ENCODE data around the gene RND1.
"Not testable (repeated sequence)": the region's sequence is repeated elsewhere in the genome, so short reads cannot be mapped to it uniquely, and the experiment has no call there.

The RND1 gene

DNA sequence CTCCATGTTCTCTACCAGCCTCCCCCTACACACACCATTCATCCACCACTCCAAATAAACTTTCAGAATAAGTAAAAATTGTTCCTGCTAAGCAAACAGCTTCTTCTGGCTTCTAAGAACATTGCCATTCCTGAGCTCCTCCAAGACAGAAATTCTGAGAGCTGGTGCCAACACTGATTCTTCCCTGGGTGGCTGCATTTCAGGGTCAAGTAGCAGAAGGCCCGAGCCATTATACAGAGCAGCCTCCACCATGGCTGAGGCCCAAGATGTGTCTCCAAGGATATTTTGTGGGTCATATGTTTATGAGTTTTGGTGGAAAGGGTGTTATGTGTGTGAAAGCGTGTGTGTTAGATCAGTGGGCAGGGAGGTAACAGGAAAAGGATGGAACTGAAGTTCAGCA lies 3.5 kb upstream of the RND1 start:
- in situ Hi-C loops (cut with MboI; ENCODE audit: low sequenced_read_pairs): no loop called here

DNA sequence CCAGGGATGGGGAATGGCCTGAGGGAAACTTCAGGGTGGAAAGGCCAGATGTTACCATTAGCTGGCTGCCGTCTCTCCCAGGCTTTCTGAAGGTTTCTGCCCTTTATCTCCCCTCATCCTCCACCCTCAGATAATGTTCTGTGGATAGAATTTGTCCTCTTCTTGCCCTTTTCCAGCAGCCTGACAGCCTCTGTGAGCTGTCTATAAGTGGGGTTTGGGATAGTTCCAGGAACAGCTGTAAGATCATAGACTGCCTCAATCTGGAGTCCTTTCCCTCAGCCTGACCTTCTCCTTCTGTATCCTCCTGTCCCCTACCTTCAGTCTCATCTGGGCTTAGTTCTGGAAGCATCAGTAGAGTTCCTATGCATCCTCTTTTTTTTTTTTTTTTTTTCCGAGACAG lies 2.8 kb upstream of the RND1 start:
- in situ Hi-C loops (cut with MboI; ENCODE audit: low sequenced_read_pairs): no loop called here

DNA sequence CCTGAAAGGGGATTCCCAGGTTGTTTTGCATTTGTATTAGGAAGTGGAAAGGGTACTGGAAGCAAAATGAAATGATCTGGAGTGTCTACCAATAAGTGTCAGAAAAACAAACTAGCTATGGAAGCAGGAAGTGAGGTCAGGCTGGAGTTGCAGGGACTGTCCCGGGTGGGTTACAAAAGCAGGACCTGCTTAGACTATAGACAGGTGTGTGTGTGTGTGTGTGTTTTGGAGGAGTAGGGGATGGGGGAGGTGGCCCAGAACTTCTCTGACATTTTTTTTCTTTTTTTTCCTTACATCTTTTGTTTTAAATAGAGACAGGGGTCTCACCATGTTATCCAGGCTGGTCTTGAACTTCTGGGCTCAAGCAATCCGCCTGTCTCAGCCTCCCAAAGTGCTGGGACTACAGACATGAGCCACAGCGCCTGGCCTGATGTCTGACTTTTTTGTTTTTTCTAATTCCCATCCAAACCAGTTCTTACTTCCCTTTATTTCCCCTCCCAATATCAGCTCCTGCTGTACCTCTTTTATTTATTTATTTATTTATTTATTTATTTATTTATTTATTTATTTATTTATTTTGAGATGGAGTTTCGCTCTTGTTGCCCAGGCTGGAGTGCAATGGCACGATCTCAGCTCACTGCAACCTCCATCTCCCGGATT lies 512 bp upstream of the RND1 start:
- in situ Hi-C loops (cut with MboI; ENCODE audit: low sequenced_read_pairs): no loop called here

GRCh38 chr12:48863291-48863690 lies 2.4 kb downstream of the RND1 start:
- in situ Hi-C loops (cut with MboI; ENCODE audit: low sequenced_read_pairs): no loop called here

DNA sequence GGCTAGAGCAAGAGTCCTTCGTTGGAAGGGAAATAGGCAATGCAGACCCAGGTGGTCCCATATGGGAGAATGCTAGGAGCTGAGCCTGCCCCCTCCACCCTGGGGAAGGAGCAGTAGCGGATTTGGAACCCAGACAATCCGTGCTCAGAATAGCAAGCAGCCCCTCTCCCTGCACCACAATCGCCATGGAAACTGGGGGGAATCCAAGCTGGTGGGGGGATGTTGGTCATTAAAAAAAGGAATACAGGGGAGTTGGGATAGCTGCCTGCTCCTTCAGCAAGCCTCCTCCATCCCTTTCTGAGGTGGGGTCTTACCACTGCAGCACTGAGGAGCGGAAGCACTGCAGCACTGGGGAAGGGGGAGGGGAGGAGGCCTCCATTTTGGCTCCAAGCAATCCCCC lies 2.9 kb downstream of the RND1 start:
- in situ Hi-C loops (cut with MboI; ENCODE audit: low sequenced_read_pairs): no loop called here

DNA sequence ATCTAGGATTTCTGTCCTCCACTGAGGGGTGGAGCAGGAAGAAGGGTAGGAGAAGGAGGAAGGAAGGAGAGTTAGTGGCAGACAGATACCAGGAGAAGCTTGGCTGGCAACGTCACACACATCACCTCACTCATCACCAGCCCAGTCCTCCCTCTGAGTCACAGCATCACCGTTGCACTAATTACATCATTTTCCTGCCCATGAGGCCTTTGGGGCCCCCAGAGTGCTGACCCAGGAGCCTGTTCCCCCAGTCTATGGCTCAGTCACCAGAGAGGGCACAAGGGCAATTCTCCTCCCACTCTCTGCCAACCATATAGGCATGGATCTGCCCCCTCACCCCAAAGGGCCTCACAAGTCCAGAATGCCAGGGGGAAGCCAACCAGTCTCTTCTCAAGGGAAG lies 4.6 kb downstream of the RND1 start:
- in situ Hi-C loops (cut with MboI; ENCODE audit: low sequenced_read_pairs): no loop called here

- in situ Hi-C loops (cut with MboI; ENCODE audit: low sequenced_read_pairs): not testable (repeated sequence)
Measured at GRCh38 chr12:48860236-48860635, 5.4 kb downstream of the RND1 start.

- in situ Hi-C loops (cut with MboI; ENCODE audit: low sequenced_read_pairs): no loop called here
Measured at GRCh38 chr12:48859607-48860006, 6.1 kb downstream of the RND1 start.

DNA sequence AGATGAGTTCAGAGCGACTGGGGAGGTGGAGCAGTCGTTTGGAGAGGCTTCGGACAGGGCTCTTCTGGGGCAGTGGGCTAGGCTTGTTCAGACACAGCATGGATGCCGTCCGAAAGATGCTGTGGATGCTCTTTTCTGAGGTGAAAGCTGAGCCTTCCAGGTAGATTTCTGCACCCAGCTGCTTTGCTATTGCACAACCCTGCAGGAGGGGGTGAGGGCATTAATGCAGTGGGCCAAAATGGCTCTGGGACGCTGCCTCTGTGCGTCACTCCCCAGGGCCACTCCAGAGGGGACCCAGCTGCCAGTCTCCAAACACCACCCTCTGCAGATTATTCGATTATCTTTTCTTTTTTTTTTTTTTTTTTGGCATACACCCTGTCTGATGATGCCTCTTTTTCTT lies 7.6 kb downstream of the RND1 start:
- in situ Hi-C loops (cut with MboI; ENCODE audit: low sequenced_read_pairs): no loop called here

- in situ Hi-C loops (cut with MboI; ENCODE audit: low sequenced_read_pairs): no loop called here
Measured at GRCh38 chr12:48857278-48857994, 8.2 kb downstream of the RND1 start.

GRCh38 chr12:48856379-48856778 lies 9.3 kb downstream of the RND1 start:
- in situ Hi-C loops (cut with MboI; ENCODE audit: low sequenced_read_pairs): no loop called here

DNA sequence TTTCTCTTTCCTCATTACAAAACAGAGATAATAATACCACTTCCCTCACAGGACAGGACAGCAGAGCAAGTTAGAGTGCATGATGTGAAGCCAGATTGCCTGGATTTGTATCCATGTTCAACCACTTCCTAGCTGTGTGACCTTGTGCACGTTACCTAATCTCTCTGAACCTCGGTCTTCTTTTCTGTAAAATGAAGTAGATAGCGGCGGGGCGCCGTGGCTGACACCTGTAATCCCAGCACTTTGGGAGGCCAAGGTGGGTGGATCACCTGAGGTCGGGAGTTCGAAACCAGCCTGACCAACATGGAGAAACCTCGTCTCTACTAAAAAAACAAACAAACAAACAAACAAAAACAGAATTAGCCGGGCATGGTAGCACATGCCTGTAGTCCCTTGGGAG lies 10.7 kb downstream of the RND1 start:
- in situ Hi-C loops (cut with MboI; ENCODE audit: low sequenced_read_pairs): not testable (repeated sequence)

- in situ Hi-C loops (cut with MboI; ENCODE audit: low sequenced_read_pairs): no loop called here
Measured at GRCh38 chr12:48854488-48854887, 11.2 kb downstream of the RND1 start.

GRCh38 chr12:48852734-48853688 lies 12.7 kb downstream of the RND1 start:
- in situ Hi-C loops (cut with MboI; ENCODE audit: low sequenced_read_pairs): no loop called here

GRCh38 chr12:48851883-48852733 lies 13.6 kb downstream of the RND1 start, which contains the start of gene DDX23:
TSS of gene DDX23 (minus strand) at chr12:48852163. CDS start at chr12:48845782, 6,381 bp downstream.
- in situ Hi-C loops (cut with MboI; ENCODE audit: low sequenced_read_pairs): no loop called here

DNA sequence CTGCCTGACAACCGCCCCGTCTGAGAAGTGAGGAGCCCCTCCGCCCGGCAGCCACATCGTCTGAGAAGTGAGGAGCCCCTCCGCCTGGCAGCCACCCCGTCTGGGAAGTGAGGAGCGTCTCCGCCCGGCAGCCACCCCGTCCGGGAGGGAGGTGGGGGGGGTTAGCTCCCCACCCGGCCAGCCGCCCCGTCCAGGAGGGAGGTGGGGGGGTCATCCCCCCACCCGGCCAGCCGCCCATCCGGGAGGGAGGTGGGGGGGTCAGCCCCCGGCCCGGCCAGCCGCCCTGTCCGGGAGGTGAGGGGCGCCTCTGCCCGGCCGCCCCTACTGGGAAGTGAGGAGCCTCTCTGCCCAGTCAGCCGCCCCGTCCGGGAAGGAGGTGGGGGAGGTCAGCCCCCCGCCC lies 23.6 kb downstream of the RND1 start:
- in situ Hi-C loops (cut with MboI; ENCODE audit: low sequenced_read_pairs): not testable (repeated sequence)

DNA sequence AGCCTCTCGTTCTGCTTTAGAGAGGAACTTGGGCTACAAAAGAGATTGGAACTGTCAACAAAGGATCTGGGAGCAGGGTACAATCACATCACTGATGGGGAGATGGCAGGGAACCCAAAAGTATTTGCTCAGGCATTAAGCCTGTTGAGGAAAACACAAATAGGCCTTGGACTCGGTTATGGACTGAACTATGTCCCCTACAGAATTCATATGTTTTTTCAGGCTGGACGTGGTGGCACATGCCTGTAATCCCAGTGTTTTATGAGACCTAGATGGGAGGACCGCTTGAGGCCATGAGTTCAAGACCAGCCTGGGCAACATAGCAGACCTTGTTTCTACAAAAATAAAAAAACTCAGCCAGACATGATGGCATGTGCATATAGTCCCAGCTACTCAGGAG lies 27.6 kb downstream of the RND1 start:
- in situ Hi-C loops (cut with MboI; ENCODE audit: low sequenced_read_pairs): no loop called here

GRCh38 chr12:48832321-48833060 lies 33.2 kb downstream of the RND1 start:
- in situ Hi-C loops (cut with MboI; ENCODE audit: low sequenced_read_pairs): no loop called here

- in situ Hi-C loops (cut with MboI; ENCODE audit: low sequenced_read_pairs): no loop called here
Measured at GRCh38 chr12:48831257-48831656, 34.4 kb downstream of the RND1 start.
